Measurements from ENCODE around the gene SORBS2.

DNA sequence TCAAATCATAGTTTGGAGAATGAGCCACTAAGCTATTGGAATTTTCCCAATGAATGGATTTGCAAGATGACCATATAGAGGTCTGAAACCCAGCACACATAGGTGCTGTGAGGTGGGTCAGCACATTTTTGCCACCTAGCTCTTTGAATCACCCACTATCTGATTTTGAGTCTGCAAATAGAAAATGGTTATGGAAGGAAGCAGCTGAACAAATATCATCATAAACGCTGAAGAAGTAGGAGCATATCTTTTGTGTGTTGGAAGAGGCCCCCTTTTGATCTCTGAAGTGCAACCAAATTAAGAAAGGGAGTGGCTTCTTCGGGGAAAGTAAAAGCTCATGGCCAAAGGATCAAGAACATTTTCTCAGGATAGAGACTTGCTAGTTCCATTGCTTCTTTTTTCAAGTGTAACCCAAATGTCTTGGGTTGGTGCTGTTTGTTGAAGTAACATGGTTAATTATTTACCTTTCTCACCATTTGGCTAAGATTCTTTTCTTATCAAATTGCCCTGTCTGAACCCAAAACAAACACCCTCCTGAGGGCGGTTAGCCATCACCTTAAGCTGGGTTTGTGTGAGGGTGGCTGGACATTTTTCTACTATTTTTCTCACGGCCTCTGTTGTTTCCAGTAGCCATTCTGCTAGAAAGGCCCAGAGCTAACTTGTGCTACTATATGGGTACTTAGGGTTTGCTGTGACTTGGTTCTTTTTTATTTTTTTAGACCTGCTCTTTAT is 18.4 kb upstream of the SORBS2 start:
- TF ChIP-seq, protein P1, sequence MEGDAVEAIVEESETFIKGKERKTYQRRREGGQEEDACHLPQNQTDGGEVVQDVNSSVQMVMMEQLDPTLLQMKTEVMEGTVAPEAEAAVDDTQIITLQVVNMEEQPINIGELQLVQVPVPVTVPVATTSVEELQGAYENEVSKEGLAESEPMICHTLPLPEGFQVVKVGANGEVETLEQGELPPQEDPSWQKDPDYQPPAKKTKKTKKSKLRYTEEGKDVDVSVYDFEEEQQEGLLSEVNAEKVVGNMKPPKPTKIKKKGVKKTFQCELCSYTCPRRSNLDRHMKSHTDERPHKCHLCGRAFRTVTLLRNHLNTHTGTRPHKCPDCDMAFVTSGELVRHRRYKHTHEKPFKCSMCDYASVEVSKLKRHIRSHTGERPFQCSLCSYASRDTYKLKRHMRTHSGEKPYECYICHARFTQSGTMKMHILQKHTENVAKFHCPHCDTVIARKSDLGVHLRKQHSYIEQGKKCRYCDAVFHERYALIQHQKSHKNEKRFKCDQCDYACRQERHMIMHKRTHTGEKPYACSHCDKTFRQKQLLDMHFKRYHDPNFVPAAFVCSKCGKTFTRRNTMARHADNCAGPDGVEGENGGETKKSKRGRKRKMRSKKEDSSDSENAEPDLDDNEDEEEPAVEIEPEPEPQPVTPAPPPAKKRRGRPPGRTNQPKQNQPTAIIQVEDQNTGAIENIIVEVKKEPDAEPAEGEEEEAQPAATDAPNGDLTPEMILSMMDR (IDR thresholded peaks at IDR 0.05) = no peak
- TF ChIP-seq POLR2A (IDR thresholded peaks at IDR 0.05) = no peak

Data from uterus (tissue), 2 donors.